ENCODE measurements around the gene CASZ1. TPM values are rescaled to one million over a fixed set of nuclear protein-coding genes. Genes with fewer than 3 reads are reported as not detected.

Gene CASZ1
- total RNA-seq, 1 donor from 2014 or later: 11.8 TPM

- DNase-seq (ENCODE audit: low read depth): no peak
- no peak for TF ChIP-seq CTCF (conservative IDR thresholded peaks at IDR 0.05; ENCODE audit: low read depth, low read length)
- no peak overlapping the region for H3K4me3 ChIP-seq (ENCODE audit: low read depth, low read length)
Observed at GRCh38 chr1:10635992-10636391, 160.5 kb downstream of the CASZ1 start.

GRCh38 chr1:10635085-10635896 lies 161.2 kb downstream of the CASZ1 start:
- no peak for DNase-seq (ENCODE audit: low read depth)
- no peak overlapping the region for H3K4me3 ChIP-seq (ENCODE audit: low read depth, low read length)
- TF ChIP-seq CTCF (conservative IDR thresholded peaks at IDR 0.05; ENCODE audit: low read depth, low read length): no peak

DNA sequence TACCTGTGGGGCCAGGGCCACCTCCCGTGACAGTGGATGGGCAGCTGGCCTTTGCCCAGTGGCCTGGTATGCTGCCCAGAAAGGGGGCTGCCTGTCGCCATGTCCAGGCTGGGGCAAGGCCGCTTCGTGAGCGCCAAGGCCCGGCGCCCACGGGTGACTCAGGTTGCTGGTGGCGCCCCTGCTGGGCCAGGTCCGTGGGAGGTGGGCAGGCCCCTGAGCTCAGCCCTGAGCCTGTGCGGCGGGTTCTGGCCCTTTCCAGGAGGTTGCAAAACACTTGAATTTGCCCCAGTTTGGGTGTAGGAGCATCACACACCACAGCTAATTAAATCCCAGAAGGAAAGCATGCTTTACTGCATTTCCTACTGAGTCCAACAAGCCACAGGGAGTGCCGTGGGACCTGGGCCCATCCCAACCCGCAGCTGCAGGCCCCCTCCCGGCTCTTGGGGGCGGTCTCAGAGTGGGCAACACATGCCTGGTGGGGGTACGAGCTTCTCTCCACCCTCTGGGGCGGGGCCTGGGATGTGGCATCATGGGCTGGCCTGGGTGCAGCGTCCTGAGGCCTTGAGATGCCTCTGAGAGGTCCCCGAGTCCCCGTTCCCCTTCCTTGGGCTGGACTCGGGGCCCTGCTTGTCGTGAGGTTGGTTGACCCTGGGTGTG lies 161.9 kb downstream of the CASZ1 start:
- no peak for TF ChIP-seq CTCF (conservative IDR thresholded peaks at IDR 0.05; ENCODE audit: low read depth, low read length)
- no peak for DNase-seq (ENCODE audit: low read depth)
- no peak overlapping the region for H3K4me3 ChIP-seq (ENCODE audit: low read depth, low read length)

DNA sequence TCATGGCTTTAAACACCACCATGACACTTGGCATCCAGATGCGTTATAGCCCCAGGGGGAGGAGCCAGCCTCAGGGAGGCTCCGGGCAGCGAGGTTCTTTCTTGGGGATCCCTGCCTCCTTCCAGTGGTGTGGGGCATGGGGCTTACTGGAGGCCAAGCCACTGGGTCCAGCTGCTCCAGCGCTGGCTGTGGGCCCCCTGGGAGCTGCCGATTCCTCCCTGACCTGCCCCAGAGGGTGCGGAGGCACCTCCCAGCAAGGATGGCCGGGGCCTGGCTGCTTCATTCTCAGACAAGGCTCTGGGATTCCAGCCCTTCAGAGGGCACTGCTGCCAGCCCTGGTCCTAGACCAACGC lies 162.4 kb downstream of the CASZ1 start:
- no peak for TF ChIP-seq CTCF (conservative IDR thresholded peaks at IDR 0.05; ENCODE audit: low read depth, low read length)
- no peak for DNase-seq (ENCODE audit: low read depth)
- H3K4me3 ChIP-seq (ENCODE audit: low read depth, low read length): no peak overlapping the region

DNA sequence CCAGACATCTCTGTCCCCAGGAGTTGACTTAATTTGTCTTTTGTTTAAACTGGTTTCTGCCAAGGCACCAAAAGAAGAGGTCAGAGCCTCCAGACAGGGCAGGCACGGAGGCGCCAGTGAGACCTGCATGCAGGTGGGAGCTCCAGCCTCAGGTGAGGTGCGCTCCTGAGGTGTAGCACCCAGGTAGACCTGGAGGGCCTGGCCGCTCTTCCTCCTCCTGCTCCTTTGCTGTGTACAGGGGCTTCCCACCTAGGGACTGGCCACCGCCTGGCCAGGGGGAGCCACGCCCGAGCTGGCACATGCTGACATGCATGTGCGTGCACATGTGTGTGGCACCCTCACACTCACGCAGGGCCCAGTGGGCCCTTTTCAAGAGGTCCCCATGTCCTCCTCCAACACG lies 163.0 kb downstream of the CASZ1 start:
- H3K4me3 ChIP-seq (ENCODE audit: low read depth, low read length): no peak overlapping the region
- no peak for TF ChIP-seq CTCF (conservative IDR thresholded peaks at IDR 0.05; ENCODE audit: low read depth, low read length)
- DNase-seq (ENCODE audit: low read depth): no peak

- no peak for DNase-seq (ENCODE audit: low read depth)
- no peak for TF ChIP-seq CTCF (conservative IDR thresholded peaks at IDR 0.05; ENCODE audit: low read depth, low read length)
- no peak overlapping the region for H3K4me3 ChIP-seq (ENCODE audit: low read depth, low read length)
Observed at GRCh38 chr1:10632691-10633090, 163.8 kb downstream of the CASZ1 start.

Data from epithelial cell of proximal tubule (primary cell).